Measurements from ENCODE around the gene SHPK.

Gene SHPK

GRCh38 chr17:3635474-3636153 is 436 bp downstream of the SHPK start:
- DNase-seq (ENCODE audit: low read depth in 4 of 4, low spot score in 1 of 4), result no peak

DNA sequence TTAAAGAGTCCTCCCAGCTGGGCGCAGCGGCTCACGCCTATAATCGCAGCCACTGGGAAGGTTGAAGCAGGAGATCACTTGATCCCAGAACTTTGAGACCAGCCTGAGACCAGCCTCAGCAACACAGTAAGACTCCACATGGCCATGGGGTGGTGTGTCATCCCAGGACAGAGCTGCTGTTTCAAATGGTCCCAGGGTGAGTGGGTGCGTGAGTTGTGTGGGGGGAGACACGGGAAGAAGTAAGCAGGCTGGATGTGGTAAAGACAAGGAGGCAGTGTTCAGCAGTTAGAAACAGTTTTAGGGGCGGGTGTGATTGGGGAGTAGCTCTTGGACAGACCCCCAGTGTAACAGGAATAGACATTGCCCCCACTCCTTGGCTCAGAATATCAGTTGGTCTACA is 3.8 kb downstream of the SHPK start:
- DNase-seq (ENCODE audit: low read depth in 4 of 4, low spot score in 1 of 4), result no peak

- DNase-seq (ENCODE audit: low read depth in 4 of 4, low spot score in 1 of 4), result no peak
Observed at GRCh38 chr17:3630781-3631180, 5.3 kb downstream of the SHPK start.

- no peak for DNase-seq (ENCODE audit: low read depth in 4 of 4, low spot score in 1 of 4)
Observed at GRCh38 chr17:3627769-3628167, 8.3 kb downstream of the SHPK start.

- no peak for DNase-seq (ENCODE audit: low read depth in 4 of 4, low spot score in 1 of 4)
Observed at GRCh38 chr17:3626831-3627768, 8.9 kb downstream of the SHPK start.

DNA sequence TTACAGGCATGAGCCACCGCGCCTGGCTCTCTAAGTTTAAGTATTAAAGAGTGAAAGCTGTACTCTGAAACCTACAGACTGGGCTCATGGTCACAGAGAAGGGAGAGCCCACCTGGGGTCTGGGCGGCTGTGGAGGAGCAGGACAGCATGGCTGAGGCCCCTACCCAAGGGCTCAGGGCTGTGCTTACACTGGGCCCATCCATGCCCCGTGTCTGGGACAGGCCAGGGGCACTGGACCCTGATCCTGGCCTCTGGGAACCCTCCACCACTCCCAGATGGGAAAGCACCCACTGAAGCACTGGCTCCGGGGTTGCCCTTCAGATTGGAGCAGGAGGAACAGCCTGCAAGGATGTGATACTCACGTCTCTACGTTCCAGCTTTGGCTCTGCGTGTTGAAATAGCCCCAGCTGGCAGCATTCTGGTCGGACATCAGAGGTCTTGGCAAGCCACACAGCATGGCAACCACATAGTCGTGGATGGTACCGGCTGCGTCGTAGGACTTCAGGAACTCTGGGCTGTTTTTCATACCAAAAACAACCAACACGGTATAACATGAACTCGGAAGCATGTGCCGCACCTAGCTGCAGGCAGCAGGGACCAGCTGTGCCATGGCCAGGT is 13.0 kb downstream of the SHPK start:
- no peak for DNase-seq (ENCODE audit: low read depth in 4 of 4, low spot score in 1 of 4)

GRCh38 chr17:3621146-3621720 is 14.8 kb downstream of the SHPK start:
- no peak for DNase-seq (ENCODE audit: low read depth in 4 of 4, low spot score in 1 of 4)

GRCh38 chr17:3615160-3615870 is 20.7 kb downstream of the SHPK start:
- no peak for DNase-seq (ENCODE audit: low read depth in 4 of 4, low spot score in 1 of 4)

DNA sequence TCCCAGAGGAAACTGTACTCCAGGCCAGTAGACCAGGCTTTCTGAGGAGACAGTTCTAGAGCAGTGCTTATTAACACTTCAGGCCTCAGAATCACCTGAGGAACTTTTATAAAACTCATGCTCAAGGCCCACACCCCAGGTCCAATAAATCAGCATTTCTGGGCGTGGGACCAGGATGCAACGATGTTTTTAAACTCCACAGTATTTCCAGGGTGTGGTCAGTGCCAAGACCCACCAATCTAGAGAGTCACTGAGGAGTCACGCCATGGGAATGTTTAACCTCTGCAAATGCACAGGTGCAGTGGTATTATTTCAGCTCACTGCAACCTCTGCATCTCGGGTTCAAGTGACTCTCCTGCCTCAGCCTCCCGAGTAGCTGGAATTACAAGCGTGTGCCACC is 22.9 kb downstream of the SHPK start:
- no peak for DNase-seq (ENCODE audit: low read depth in 4 of 4, low spot score in 1 of 4)

GRCh38 chr17:3610523-3610922 is 25.5 kb downstream of the SHPK start:
- no peak for DNase-seq (ENCODE audit: low read depth in 4 of 4, low spot score in 1 of 4)

DNA sequence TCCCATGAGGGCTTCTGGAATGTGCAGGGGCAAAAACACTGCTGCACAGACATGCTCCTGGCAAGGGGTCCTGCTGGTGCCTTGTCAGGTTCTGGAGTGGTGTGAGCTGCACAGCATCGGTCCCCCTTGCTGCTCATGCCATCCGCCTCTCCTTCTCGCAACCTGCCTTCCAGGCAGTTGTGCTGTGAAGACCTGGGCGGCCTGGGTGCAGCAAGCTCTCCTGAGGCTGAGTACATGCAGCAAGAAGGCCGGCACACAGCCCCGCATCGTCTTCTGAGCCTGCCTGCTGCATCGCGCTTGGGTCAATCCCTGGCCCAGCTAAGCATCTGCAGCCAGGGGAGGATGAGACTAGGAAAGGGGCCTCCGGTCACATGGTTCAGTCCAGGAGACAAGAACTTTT is 26.4 kb downstream of the SHPK start:
- no peak for DNase-seq (ENCODE audit: low read depth in 4 of 4, low spot score in 1 of 4)

GRCh38 chr17:3603870-3604259 is 32.2 kb downstream of the SHPK start:
- DNase-seq (ENCODE audit: low read depth in 4 of 4, low spot score in 1 of 4), result no peak

DNA sequence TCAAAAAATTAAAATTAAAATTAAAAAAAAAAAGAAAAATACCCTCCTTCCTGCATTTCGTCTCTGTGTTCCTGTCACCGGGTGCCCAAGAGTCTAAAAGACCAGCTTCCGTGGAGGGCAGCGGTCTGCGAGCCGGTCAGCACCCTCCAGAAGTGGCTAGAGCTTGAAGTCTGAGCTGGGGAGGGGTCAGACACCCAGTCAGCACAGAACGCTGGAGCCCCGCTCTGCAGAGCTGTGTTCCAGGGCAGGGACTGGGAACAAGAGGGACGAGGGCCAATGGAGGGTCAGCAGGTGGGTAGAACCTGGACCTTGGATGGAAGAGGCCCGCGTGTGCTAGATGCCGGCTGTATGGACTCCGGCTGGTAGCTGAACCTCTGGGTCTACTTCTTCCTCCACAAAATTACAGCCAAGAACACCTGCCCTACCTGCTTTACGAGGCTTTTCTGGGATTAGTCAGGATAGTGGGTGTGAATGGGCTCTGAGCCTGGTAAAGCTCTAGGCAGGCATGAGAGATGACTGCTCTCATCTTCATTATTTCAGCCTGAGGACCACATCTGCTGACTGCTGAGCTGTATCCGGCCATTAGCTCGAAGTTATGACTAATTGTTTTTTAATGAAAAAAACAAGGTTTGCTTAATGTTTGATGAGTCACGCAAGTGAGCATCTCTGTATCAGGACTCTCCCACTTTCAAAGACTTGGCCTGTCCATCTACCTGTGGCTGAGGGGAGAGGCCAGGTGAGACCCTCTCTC is 32.8 kb downstream of the SHPK start:
- DNase-seq (ENCODE audit: low read depth in 4 of 4, low spot score in 1 of 4), result no peak

DNA sequence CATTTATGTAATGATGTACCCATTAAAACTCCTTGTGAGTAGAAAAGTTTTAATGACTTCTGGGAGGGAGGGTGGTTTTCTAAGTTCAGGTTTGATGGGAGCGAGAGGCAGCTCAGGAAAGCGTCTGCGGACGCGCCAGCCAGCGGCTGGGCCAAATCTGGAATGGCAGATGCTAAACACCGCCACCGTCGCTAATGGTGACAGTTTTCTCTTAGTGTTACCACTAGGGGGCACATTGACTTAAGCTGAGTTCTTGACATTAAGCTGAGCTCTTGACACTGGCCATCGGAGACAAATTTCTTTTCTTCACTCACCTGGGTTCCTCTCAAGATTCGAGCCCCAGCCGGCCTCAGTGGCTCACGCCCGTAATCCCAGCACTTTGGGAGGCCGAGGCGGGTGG is 33.6 kb downstream of the SHPK start:
- peak in 1 of 4 experiments; percentile 5 for DNase-seq (ENCODE audit: low read depth in 4 of 4, low spot score in 1 of 4)

DNA sequence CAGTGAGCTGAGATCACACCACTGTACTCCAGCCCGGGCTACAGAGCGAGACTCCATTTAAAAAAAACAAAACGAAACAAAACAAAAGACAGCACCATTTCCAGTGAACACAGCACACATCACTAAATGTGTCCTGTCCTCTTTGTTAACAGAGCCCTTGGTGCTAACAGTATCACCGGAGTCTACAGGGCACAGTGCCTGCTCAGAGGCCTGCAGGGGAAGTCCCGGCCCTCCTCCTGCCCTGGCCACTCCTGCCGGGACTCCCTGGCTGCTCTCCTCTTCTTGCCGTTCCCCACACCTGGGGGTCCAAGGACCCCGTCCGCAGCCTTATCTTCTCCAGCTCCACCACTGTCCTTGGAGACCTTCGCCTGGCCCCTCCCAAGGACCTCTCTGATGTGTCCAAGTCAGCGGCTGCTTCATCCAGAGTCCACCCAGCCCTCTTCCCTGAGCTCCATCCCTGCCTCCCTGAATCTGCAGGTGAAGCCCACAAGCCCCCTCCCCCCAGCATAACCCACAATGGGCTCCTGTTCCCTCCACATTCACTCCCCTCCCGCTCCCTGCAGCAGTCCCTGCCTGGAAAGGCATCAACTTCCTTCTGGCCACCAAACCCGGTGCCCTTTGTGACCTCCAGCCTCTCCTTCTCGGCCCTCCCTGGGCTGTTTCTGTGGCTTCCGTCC is 35.4 kb downstream of the SHPK start:
- DNase-seq (ENCODE audit: low read depth in 4 of 4, low spot score in 1 of 4), result no peak

GRCh38 chr17:3598078-3598477 is 38.0 kb downstream of the SHPK start:
- no peak for DNase-seq (ENCODE audit: low read depth in 4 of 4, low spot score in 1 of 4)

GRCh38 chr17:3596804-3597464 is 39.1 kb downstream of the SHPK start:
- no peak for DNase-seq (ENCODE audit: low read depth in 4 of 4, low spot score in 1 of 4)

GRCh38 chr17:3594976-3595375 is 41.1 kb downstream of the SHPK start:
- DNase-seq (ENCODE audit: low read depth in 4 of 4, low spot score in 1 of 4), result no peak

Data from stimulated activated CD4-positive, alpha-beta T cell treated with anti-CD3 and anti-CD28 coated beads, Interleukin-1b, Interleukin-23, amount 100 ng/mL, for 24 hours (primary cell).